ENCODE results near the gene ZKSCAN8. TPM values are rescaled to one million over a fixed set of nuclear protein-coding genes. Genes with fewer than 3 reads are reported as not detected.

The ZKSCAN8 gene
- polyA plus RNA-seq, 1 donor (not counting 4 experiments of a cell fraction or from before 2014, with no cell fraction given), result 6.4 TPM

DNA sequence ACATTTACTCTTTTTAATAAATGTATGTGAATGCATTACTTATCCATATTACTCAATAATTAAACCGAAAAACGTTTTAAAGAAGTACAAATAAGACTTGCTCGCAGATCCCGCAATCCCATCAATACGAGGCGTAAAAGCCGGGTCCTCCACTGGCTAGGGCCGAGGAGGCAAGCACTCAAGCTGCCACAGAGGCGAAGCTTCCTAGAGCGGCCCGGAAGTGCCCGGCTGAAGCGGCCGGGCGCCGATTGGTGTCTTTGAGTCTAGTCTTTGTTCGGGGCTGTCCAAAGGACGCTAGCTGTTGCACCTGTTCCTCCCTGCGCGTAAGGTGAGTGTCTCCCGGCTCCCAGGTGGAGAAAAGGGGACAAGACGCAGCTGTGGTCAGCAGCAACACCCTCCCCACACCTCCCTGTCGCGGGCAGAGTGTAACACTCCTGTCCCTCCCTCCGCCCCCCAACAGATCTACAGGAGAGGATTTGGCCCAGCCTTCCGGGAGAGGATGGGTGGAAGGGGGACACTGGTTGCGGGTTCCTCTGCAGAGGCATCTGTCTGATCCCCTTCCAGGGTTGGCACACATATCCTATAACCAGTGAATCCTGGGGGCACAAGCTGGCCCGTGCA lies 17.2 kb upstream of the ZKSCAN8 start, which contains the start of gene ZSCAN16:
Gene ZSCAN16 (plus strand): TSS at position 260 of the 621 bp plus-strand sequence. CDS start 835 bp downstream, outside the sequence.
- no peak for DNase-seq (ENCODE audit: low read depth, low spot score)
- FAIRE-seq, result peak; percentile 73
- Histone ChIP-seq H3K27ac (ENCODE audit: control insufficient read depth, insufficient read depth, low read length) (peak within 1 kb of the TSS; percentile 35), H2AFZ (ENCODE audit: control insufficient read depth, low read length) (peak within 1 kb of the TSS; percentile 97), H3K4me3 (ENCODE audit: control insufficient read depth in 2 of 3, extremely low read depth in 1 of 3, insufficient read depth in 2 of 3, low read depth in 1 of 3, low read length in 3 of 3) (peak within 1 kb of the TSS; percentile 59 to 81 (median 62)), H3K9me1 (ENCODE audit: control insufficient read depth, extremely low read depth, insufficient read depth, low read length) (no peaks in the 10 kb centered on the region), H3K36me3 (ENCODE audit: control insufficient read depth in 2 of 2, extremely low read depth in 1 of 2, insufficient read depth in 2 of 2, low read length in 2 of 2) (peaks cover 0 to 2% of the 10 kb centered on the region in 2 experiments), H4K20me1 (ENCODE audit: control insufficient read depth, extremely low read depth, insufficient read depth, low read length) (no peaks in the 10 kb centered on the region), H3K9ac (ENCODE audit: control insufficient read depth, extremely low read depth, insufficient read depth, low read length) (peak within 1 kb of the TSS; percentile 70), H3K4me2 (ENCODE audit: control insufficient read depth, extremely low read depth, insufficient read depth, low read depth, low read length) (peak within 1 kb of the TSS; percentile 63), H3K79me2 (ENCODE audit: control insufficient read depth, insufficient read depth, low read length) (peaks cover 1% of the 10 kb centered on the region), H3K27me3 (ENCODE audit: control insufficient read depth, extremely low read depth, insufficient read depth, low read length) (no peaks in the 10 kb centered on the region), H3K9me3 (ENCODE audit: control insufficient read depth, low read depth, low read length) (no peaks in the 10 kb centered on the region), H3K4me1 (ENCODE audit: control insufficient read depth, extremely low read depth, insufficient read depth, low read length) (peaks cover 9% of the 10 kb centered on the region)
- no peak for TF ChIP-seq CTCF (optimal IDR thresholded peaks at IDR 0.05 in 1 of 3, IDR thresholded peaks at IDR 0.05 in 1 of 3, conservative IDR thresholded peaks at IDR 0.05 in 1 of 3; ENCODE audit: extremely low read depth in 1 of 3, insufficient read depth in 2 of 3, low read length in 3 of 3)
- no peak for TF ChIP-seq EZH2 (IDR thresholded peaks at IDR 0.05; ENCODE audit: low read length)
- dilution Hi-C loops (cut with MboI; ENCODE audit: extremely low pct_ligation_motif_present, low sequenced_read_pairs), result no loop called here

- peak overlapping the region; percentile 59 to 81 (median 62) for H3K4me3 ChIP-seq (ENCODE audit: control insufficient read depth in 2 of 3, extremely low read depth in 1 of 3, insufficient read depth in 2 of 3, low read depth in 1 of 3, low read length in 3 of 3)
- dilution Hi-C loops (cut with MboI; ENCODE audit: extremely low pct_ligation_motif_present, low sequenced_read_pairs), result no loop called here
- peak overlapping the region; percentile 97 for H2AFZ ChIP-seq (ENCODE audit: control insufficient read depth, low read length)
- H3K4me1 ChIP-seq (ENCODE audit: control insufficient read depth, extremely low read depth, insufficient read depth, low read length), result peaks cover 9% of the 10 kb centered on the region
- TF ChIP-seq EZH2 (IDR thresholded peaks at IDR 0.05; ENCODE audit: low read length), result no peak
- no peak for TF ChIP-seq CTCF (optimal IDR thresholded peaks at IDR 0.05 in 1 of 3, IDR thresholded peaks at IDR 0.05 in 1 of 3, conservative IDR thresholded peaks at IDR 0.05 in 1 of 3; ENCODE audit: extremely low read depth in 1 of 3, insufficient read depth in 2 of 3, low read length in 3 of 3)
- H3K27ac ChIP-seq (ENCODE audit: control insufficient read depth, insufficient read depth, low read length), result no peak overlapping the region
- peaks cover 1% of the 10 kb centered on the region for H3K79me2 ChIP-seq (ENCODE audit: control insufficient read depth, insufficient read depth, low read length)
- FAIRE-seq (no peak), DNase-seq (ENCODE audit: low read depth, low spot score) (no peak)
- H3K4me2 ChIP-seq (ENCODE audit: control insufficient read depth, extremely low read depth, insufficient read depth, low read depth, low read length), result peak overlapping the region; percentile 63
- H4K20me1 ChIP-seq (ENCODE audit: control insufficient read depth, extremely low read depth, insufficient read depth, low read length), result no peaks in the 10 kb centered on the region
- H3K36me3 ChIP-seq (ENCODE audit: control insufficient read depth in 2 of 2, extremely low read depth in 1 of 2, insufficient read depth in 2 of 2, low read length in 2 of 2), result peaks cover 0 to 2% of the 10 kb centered on the region in 2 experiments
- H3K9me1 ChIP-seq (ENCODE audit: control insufficient read depth, extremely low read depth, insufficient read depth, low read length), result no peaks in the 10 kb centered on the region
- no peaks in the 10 kb centered on the region for H3K9me3 ChIP-seq (ENCODE audit: control insufficient read depth, low read depth, low read length)
- H3K9ac ChIP-seq (ENCODE audit: control insufficient read depth, extremely low read depth, insufficient read depth, low read length), result peak overlapping the region; percentile 70
- H3K27me3 ChIP-seq (ENCODE audit: control insufficient read depth, extremely low read depth, insufficient read depth, low read length), result no peaks in the 10 kb centered on the region
Observed at GRCh38 chr6:28124971-28125353, 16.7 kb upstream of the ZKSCAN8 start.
